Type B pancreatic cell (in vitro differentiated cells): ENCODE results near the gene TRPM1. TPM values are rescaled to one million over a fixed set of nuclear protein-coding genes. Genes with fewer than 3 reads are reported as not detected.

ENCODE experiments used
- DNase-seq: peaks from one replicate; pipeline ENCODE4 v3.0.0; 2021; ENCODE audit warnings: mixed read lengths; ENCODE audit not compliant: unreplicated experiment; ENCODE audit errors: extremely low spot score
- H3K27ac Mint-ChIP-seq: 2 replicates; pipeline ENCODE4 v1.8.0; 2021; ENCODE audit warnings: mild to moderate bottlenecking, mixed read lengths
- H3K27me3 Mint-ChIP-seq: 2 replicates; pipeline ENCODE4 v1.8.0; 2021; ENCODE audit warnings: mixed read lengths
- H3K36me3 Mint-ChIP-seq: 2 replicates; pipeline ENCODE4 v1.8.0; 2021; ENCODE audit warnings: mixed read lengths
- H3K4me1 Mint-ChIP-seq: one replicate; pipeline ENCODE4 v1.8.0; 2021; ENCODE audit warnings: mixed read lengths; ENCODE audit not compliant: unreplicated experiment
- H3K4me3 Mint-ChIP-seq: 2 replicates; pipeline ENCODE4 v1.8.0; 2021; ENCODE audit warnings: mild to moderate bottlenecking, mixed read lengths
- H3K9me3 Mint-ChIP-seq: 2 replicates; pipeline ENCODE4 v1.8.0; 2021; ENCODE audit warnings: mixed read lengths
- CTCF ChIP-seq: fragments of 200-600 bp; sonication (generic); conservative IDR thresholded peaks from 2 replicates; pipeline ENCODE4 v1.5.0; 2021; ENCODE audit warnings: antibody characterized with exemption, mild to moderate bottlenecking
- total RNA-seq: library from RNA; stranded (reverse); gene quantifications from 2 replicates; pipeline ENCODE4 v1.2.1, GENCODE V29; 2021; ENCODE audit warnings: low replicate concordance

Gene TRPM1
- total RNA-seq, 1 donor from 2014 or later, result 9.5 TPM

- Mint-ChIP-seq H3K4me3 (peak overlapping the region; percentile 88), H3K36me3 (peaks cover 12% of the 10 kb centered on the region), H3K27me3 (no peaks in the 10 kb centered on the region), H3K4me1 (peaks cover 20% of the 10 kb centered on the region), H3K9me3 (no peaks in the 10 kb centered on the region), H3K27ac (peak overlapping the region; percentile 87)
- TF ChIP-seq CTCF, result no peak
- no peak for DNase-seq
Measured at GRCh38 chr15:30992249-30992864, 109.2 kb downstream of the TRPM1 start.

GRCh38 chr15:30991255-30992235 is 110.0 kb downstream of the TRPM1 start, which contains the start of gene MTMR10:
Gene MTMR10, minus strand, starts transcription at chr15:30991628. Its CDS starts 122 bp downstream, at chr15:30991506.
- Mint-ChIP-seq H3K36me3 (peaks cover 16% of the 10 kb centered on the region), H3K9me3 (no peaks in the 10 kb centered on the region), H3K4me1 (peaks cover 20% of the 10 kb centered on the region), H3K27ac (peak within 1 kb of the TSS; percentile 96), H3K27me3 (no peaks in the 10 kb centered on the region), H3K4me3 (peak within 1 kb of the TSS; percentile 97)
- TF ChIP-seq CTCF, result no peak
- DNase-seq, result peak; percentile 81

- Mint-ChIP-seq H3K4me1 (peaks cover 22% of the 10 kb centered on the region), H3K36me3 (peaks cover 19% of the 10 kb centered on the region), H3K27ac (peak overlapping the region; percentile 96), H3K27me3 (no peaks in the 10 kb centered on the region), H3K4me3 (peak overlapping the region; percentile 97), H3K9me3 (no peaks in the 10 kb centered on the region)
- no peak for TF ChIP-seq CTCF
- DNase-seq, result no peak
Measured at GRCh38 chr15:30990446-30991254, 110.9 kb downstream of the TRPM1 start.

- Mint-ChIP-seq H3K4me3 (peak overlapping the region; percentile 97), H3K4me1 (peaks cover 28% of the 10 kb centered on the region), H3K27ac (peak overlapping the region; percentile 96), H3K36me3 (peaks cover 20% of the 10 kb centered on the region), H3K27me3 (no peaks in the 10 kb centered on the region), H3K9me3 (no peaks in the 10 kb centered on the region)
- no peak for DNase-seq
- peak; percentile 46 for TF ChIP-seq CTCF
Measured at GRCh38 chr15:30990036-30990435, 111.5 kb downstream of the TRPM1 start.

GRCh38 chr15:30985081-30985531 is 116.4 kb downstream of the TRPM1 start:
- TF ChIP-seq CTCF, result no peak
- peaks cover 26% of the 10 kb centered on the region for H3K4me1 Mint-ChIP-seq
- H3K27ac Mint-ChIP-seq, result no peak overlapping the region
- no peaks in the 10 kb centered on the region for H3K27me3 Mint-ChIP-seq
- no peak for DNase-seq
- no peaks in the 10 kb centered on the region for H3K9me3 Mint-ChIP-seq
- peaks cover 22% of the 10 kb centered on the region for H3K36me3 Mint-ChIP-seq
- H3K4me3 Mint-ChIP-seq, result no peak overlapping the region
